Fibroblast of skin of left biceps (primary cell): ENCODE data around the gene CYB5RL.
"Not testable (repeated sequence)": the region's sequence is repeated elsewhere in the genome, so short reads cannot be mapped to it uniquely, and the experiment has no call there.

Experiments used
- DNase-seq, 2 experiments: peaks; one replicate each; pipeline ENCODE4 v3.0.0-alpha.2; 2013; ENCODE audit warnings: low read depth in 2 of 2

The CYB5RL gene

DNA sequence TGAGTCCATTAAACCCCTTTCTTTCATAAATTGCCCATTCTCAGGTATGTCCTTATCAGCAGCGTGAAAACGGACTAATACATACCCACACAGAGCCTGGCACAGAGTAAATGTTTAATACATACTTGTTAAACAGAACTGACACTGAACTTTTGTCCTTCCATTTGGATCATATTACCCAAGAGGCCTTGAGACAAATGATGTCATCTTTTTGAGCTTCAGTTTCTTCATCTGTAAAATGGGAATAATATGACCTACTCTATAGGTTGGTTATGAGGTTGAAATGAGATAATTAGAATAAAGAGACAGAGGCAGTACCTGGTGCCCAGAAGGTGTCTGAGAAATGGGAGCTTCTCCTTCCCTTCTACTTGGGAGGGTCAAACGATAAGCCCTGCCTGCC lies 13.8 kb downstream of the CYB5RL start:
- no peak for DNase-seq

DNA sequence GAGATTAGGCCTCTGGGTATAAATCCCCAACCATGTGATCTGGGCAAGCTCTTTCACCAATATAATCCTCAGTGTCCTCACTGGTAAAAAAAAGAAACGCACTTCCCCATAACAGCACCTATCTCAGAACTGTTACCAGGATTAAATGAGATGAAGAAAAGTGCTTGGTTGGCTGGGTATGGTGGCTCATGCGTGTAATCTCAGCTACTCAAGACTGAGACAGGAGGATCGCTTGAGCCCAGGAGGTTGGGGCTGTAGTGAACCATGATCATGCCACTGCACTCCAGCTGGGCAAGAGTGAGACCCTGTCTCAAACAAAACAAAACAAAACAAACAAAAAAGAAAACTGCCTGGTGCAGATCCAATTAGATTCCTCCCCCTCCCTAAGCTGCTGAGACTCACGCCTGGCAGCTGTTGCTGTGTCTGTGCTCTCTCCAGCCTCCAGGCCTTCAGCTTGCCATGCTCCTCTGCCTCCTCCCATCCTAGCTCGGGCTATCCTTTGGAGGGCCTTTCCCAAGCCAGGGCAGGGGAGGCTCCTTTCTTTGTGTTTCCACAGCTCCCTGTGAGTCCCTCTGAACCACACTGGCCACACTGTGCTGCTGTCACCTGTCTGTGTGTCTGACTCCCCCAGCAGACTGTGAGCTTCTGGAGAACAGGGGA lies 19.0 kb downstream of the CYB5RL start:
- no peak for DNase-seq

GRCh38 chr1:54178296-54179070 lies 21.3 kb downstream of the CYB5RL start:
- no peak for DNase-seq

DNA sequence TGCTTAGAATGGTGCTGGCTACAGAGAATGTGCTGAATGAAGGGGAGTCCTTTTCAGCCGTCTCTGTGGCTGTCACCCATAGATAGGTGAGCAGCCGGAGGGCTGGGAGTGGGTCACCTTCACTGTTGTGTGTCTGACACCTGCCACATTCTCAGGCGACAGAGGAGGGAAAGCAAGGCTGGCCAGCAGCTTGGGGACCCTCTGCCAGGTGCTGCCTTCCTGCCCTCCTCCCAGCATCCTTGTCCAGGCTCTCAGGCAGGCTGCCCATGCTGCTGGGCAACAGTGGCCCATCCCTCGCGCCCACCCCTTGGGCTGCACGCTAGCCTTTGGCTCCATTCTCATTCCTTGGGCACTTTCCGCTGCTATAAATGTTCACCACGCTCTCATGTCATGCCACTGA lies 22.1 kb downstream of the CYB5RL start:
- no peak for DNase-seq

GRCh38 chr1:54176621-54177327 lies 23.1 kb downstream of the CYB5RL start:
- no peak for DNase-seq

DNA sequence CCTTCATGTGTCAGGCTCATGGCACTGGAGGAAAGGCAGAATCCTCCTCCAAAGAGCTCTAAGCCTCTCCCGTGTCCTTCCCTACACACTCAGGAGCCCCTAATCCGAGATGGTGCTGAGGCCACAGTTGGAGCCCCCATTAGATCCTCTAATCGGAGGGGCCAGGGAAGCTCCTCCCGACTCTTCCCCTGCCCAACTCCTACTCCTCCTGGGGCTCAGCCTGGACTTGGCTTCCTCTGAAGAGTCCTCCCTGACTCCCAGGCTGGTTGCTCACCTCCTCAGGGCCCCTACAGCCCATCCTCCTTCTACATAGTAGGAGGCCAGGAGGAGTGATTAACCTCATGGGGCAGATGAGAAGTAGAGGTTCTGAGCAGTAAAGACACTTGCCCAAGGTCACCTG lies 25.7 kb downstream of the CYB5RL start:
- DNase-seq = no peak

- no peak for DNase-seq
Measured at GRCh38 chr1:54173681-54174080, 26.1 kb downstream of the CYB5RL start.

- DNase-seq = peak; percentile 3 to 5
Measured at GRCh38 chr1:54172614-54173599, 26.9 kb downstream of the CYB5RL start.

GRCh38 chr1:54171606-54172005 lies 28.2 kb downstream of the CYB5RL start:
- no peak for DNase-seq

DNA sequence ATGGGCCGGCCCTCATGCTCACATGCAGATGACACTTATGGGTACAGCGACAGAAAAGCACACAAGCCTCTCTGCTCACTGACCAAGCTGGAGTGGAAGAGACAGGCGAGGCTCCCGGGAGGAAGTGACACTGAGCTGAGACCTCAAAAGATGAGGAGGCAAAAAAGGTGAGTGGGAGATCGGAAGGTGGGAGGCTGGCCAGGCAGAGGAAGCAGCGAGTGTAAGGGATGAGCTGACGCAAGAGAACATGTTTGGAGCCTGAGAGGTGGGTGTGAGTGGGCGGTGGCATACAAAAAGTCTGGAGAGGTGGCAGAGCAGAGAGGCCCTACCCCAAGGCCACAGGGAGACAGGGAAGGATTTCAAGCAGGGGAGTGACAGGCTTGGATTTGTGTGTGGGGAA lies 28.8 kb downstream of the CYB5RL start:
- no peak for DNase-seq

GRCh38 chr1:54169068-54169467 lies 30.8 kb downstream of the CYB5RL start:
- DNase-seq = no peak

DNA sequence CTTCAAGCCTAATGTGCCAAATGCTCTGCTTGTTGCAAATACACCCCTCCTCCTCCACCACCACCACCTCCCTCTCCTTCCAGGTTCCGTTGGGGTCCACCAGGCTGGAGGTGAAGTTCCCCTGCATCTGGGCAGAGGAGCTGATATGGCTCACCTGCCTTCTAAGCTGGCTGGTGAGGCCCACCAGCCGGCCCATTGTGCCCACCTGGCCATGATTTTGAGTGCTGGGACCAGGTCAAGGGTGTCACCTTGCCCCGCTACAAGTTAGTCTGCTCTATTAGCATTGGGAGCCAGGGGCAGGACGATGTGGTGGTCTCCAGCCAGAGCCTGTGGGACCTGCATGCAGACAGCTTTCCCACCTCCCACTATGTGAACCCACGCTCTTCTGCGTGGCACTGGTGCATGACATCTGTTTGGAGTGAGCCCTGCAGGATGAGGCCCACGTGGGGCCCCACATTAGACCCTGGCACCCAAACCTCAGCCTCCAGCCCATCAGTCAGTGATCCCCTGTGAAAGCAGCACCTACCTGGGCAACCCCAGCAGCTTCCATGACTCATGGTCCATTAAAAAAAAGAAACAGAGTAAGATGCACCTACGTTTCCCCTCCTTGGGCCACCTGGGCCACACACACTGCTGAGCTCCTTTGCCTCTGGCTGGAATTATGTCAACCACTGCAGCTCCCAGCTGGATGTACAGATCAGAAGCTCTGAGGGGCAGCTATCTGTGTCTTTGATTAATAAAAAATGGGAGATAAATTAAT lies 31.4 kb downstream of the CYB5RL start:
- DNase-seq = no peak

DNA sequence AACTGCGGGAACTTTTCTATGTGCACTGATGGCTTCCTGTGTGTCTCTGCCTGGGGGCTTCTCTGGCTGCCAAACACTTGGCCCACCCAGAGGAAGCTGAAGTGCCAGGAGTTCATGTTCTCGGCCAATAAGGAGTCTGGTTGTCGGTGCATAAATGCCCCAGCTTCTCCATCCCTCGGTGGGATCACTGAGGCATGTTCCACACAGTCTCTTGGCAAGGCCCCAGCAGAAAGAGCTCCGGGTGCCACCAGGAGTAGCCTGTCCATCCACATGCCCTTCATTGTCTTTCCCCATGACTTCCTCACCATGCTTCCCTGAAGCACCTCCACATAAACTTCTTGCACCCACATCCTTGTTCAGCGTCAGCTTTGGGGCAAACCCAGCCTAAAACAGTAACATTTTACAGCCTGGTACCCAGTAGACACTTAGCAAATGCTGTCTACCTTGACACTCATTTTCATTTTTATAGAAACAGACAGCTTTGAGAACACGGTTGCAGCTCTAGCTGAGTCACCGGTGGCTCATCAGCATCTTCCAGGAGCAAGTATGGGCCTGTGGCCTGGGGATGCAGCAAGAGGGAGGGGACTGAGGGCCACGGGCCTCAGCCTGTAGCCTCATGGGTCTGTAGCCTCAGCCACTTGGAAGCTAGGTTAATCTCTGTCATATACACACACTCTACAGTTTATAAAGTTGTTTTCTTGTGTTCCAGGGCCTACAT lies 32.2 kb downstream of the CYB5RL start:
- DNase-seq = peak in 1 of 2 experiments; percentile 4

- not testable (repeated sequence) for DNase-seq
Measured at GRCh38 chr1:54166357-54166756, 33.5 kb downstream of the CYB5RL start.

GRCh38 chr1:54165146-54165545 lies 34.7 kb downstream of the CYB5RL start:
- no peak for DNase-seq

GRCh38 chr1:54163573-54163972 lies 36.3 kb downstream of the CYB5RL start:
- no peak for DNase-seq

DNA sequence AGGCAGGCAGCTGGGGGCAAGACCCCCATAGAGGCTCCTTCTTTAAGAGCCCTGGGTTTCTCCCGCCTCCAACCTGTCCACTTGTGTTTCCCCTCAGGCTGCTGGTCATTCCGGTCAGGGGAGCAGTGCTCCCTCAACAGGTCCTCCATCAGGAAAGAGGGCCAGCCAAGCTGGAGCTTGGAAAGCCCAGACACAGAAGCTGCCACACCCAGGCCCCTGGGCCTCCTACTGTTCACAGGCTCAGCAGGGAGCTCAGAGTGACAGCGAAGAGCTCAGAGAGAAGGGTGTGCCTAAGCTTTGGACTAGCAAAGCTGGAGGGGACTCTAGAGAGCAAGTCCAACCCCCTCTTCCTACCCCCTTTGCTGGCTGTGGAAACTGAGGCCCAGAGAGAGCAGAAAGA lies 36.8 kb downstream of the CYB5RL start:
- DNase-seq = no peak

- no peak for DNase-seq
Measured at GRCh38 chr1:54161495-54162168, 38.2 kb downstream of the CYB5RL start.

GRCh38 chr1:54160351-54160750 lies 39.5 kb downstream of the CYB5RL start:
- DNase-seq = no peak
